Activated CD8-positive, alpha-beta T cell treated with anti-CD3 and anti-CD28 coated beads for 36 hours (primary cell): ENCODE data around the gene DBH. TPM values are rescaled to one million over a fixed set of nuclear protein-coding genes. Genes with fewer than 3 reads are reported as not detected.

ENCODE experiments used
- ATAC-seq: fragments of 200-7000 bp; cut with Tn5 transposase; one replicate; pipeline ENCODE4 v1.10.0; 2021; ENCODE audit warnings: mild to moderate bottlenecking, moderate library complexity
- CTCF ChIA-PET: fragments of 350-600 bp; sonication (Branson Sonifier 250); formaldehyde crosslinking; loops from one replicate; lab custom pipeline; 2021; ENCODE audit warnings: antibody characterized with exemption; lab: Charles Lee
- POLR2A ChIA-PET: fragments of 350-600 bp; sonication (Branson Sonifier 250); formaldehyde crosslinking; loops from one replicate; lab custom pipeline; 2021; ENCODE audit warnings: antibody characterized with exemption; lab: Charles Lee
- DNase-seq: peaks from one replicate; pipeline ENCODE4 v3.0.0-alpha.2; 2020
- H3K27ac Mint-ChIP-seq: one replicate; pipeline ENCODE4 v1.8.0; 2021; ENCODE audit warnings: mild to moderate bottlenecking, mixed read lengths
- H3K27me3 Mint-ChIP-seq: one replicate; pipeline ENCODE4 v1.8.0; 2021; ENCODE audit warnings: mixed read lengths
- H3K36me3 Mint-ChIP-seq: one replicate; pipeline ENCODE4 v1.8.0; 2021; ENCODE audit warnings: low read depth, mixed read lengths
- H3K4me1 Mint-ChIP-seq: one replicate; pipeline ENCODE4 v1.8.0; 2021; ENCODE audit warnings: low read depth, mixed read lengths
- H3K4me3 Mint-ChIP-seq: one replicate; pipeline ENCODE4 v1.8.0; 2021; ENCODE audit warnings: mild to moderate bottlenecking, moderate library complexity, mixed read lengths
- H3K9me3 Mint-ChIP-seq: one replicate; pipeline ENCODE4 v1.8.0; 2021; ENCODE audit warnings: mixed read lengths
- CTCF ChIP-seq: fragments of 200-600 bp; IDR thresholded peaks from one replicate; pipeline ENCODE4 v1.8.0; 2022; ENCODE audit warnings: antibody characterized with exemption, mild to moderate bottlenecking
- intact Hi-C: fragments of 100-400 bp; cut with micrococcal nuclease; formaldehyde crosslinking; loops from one replicate; pipeline ENCODE4 v1.10.0; 2022
- total RNA-seq, 2 experiments: library from RNA; stranded (reverse); gene quantifications; one replicate each; pipeline ENCODE4 v1.2.3, GENCODE V29; 2021

The DBH gene
- total RNA-seq, 2 experiments from 2014 or later = not detected

- no peak for TF ChIP-seq CTCF
- intact Hi-C loops = loop anchor here (10.0 kb wide), 1 partner anchor 66 kb away; no protein-coding TSS in a partner anchor
- Mint-ChIP-seq H3K9me3 (no peaks in the 10 kb centered on the region), H3K36me3 (no peaks in the 10 kb centered on the region), H3K27me3 (peaks cover 41% of the 10 kb centered on the region), H3K27ac (no peak overlapping the region), H3K4me3 (no peak overlapping the region), H3K4me1 (peaks cover 25% of the 10 kb centered on the region)
- CTCF ChIA-PET = interaction anchor here (0.9 to 2.8 kb wide), 5 partner anchors 24 to 84 kb away, joined by 3 to 8 read pairs (median 8); no protein-coding TSS in a partner anchor
- DNase-seq (peak; percentile 29), ATAC-seq (no peak)
- POLR2A ChIA-PET = interaction anchor here (0.6 to 1.1 kb wide), 2 partner anchors 25 to 78 kb away, joined by 3 read pairs; no protein-coding TSS in a partner anchor
These were observed 22.6 kb downstream of the DBH start for GRCh38 chr9:133658442-133659431.

GRCh38 chr9:133659516-133659915 lies 23.4 kb downstream of the DBH start:
- Mint-ChIP-seq H3K36me3 (no peaks in the 10 kb centered on the region), H3K4me3 (no peak overlapping the region)
- CTCF ChIA-PET = interaction anchor here (0.9 to 2.8 kb wide), 5 partner anchors 24 to 83 kb away, joined by 3 to 8 read pairs (median 8); no protein-coding TSS in a partner anchor

GRCh38 chr9:133661846-133662540 lies 25.8 kb downstream of the DBH start:
- no peak for ATAC-seq
- intact Hi-C loops = no loop called here
- CTCF ChIA-PET = no interaction called here
- Mint-ChIP-seq H3K36me3 (no peaks in the 10 kb centered on the region), H3K4me1 (peaks cover 19% of the 10 kb centered on the region), H3K27me3 (peaks cover 19% of the 10 kb centered on the region), H3K4me3 (no peak overlapping the region), H3K9me3 (no peaks in the 10 kb centered on the region), H3K27ac (no peak overlapping the region)
- POLR2A ChIA-PET = interaction anchor here (1.1 to 1.2 kb wide), 2 partner anchors 14 to 15 kb away, joined by 3 read pairs; no protein-coding TSS in a partner anchor
- no peak for DNase-seq
- no peak for TF ChIP-seq CTCF

More at GRCh38 chr9:133659516-133659915, 23.4 kb downstream of the DBH start:
- Mint-ChIP-seq H3K27me3 (peaks cover 39% of the 10 kb centered on the region), H3K27ac (no peak overlapping the region), H3K9me3 (no peaks in the 10 kb centered on the region), H3K4me1 (peaks cover 25% of the 10 kb centered on the region)
- no peak for DNase-seq
- POLR2A ChIA-PET = interaction anchor here (0.6 to 1.1 kb wide), 2 partner anchors 24 to 79 kb away, joined by 3 read pairs; no protein-coding TSS in a partner anchor
- no peak for TF ChIP-seq CTCF
- ATAC-seq = no peak
- intact Hi-C loops = loop anchor here (10.0 kb wide), 1 partner anchor 65 kb away; no protein-coding TSS in a partner anchor

- Mint-ChIP-seq H3K4me3 (no peak overlapping the region), H3K4me1 (peaks cover 6% of the 10 kb centered on the region), H3K27me3 (peaks cover 5% of the 10 kb centered on the region), H3K27ac (no peak overlapping the region), H3K36me3 (no peaks in the 10 kb centered on the region), H3K9me3 (no peaks in the 10 kb centered on the region)
- ATAC-seq = no peak
- no peak for TF ChIP-seq CTCF
- CTCF ChIA-PET = interaction anchor here (0.6 to 1.6 kb wide), 3 partner anchors 45 to 75 kb away, joined by 3 to 5 read pairs (median 3); no protein-coding TSS in a partner anchor
- intact Hi-C loops = no loop called here
- no peak for DNase-seq
- POLR2A ChIA-PET = no interaction called here
These were observed 28.2 kb downstream of the DBH start for GRCh38 chr9:133664173-133665050.
